Epithelial cell of proximal tubule (primary cell): ENCODE measurements around the gene IGFBPL1. TPM values are rescaled to one million over a fixed set of nuclear protein-coding genes. Genes with fewer than 3 reads are reported as not detected.

Source experiments
- DNase-seq: peaks from one replicate; pipeline ENCODE4 v3.0.0-alpha.2; 2011; ENCODE audit warnings: low read depth
- H3K4me3 ChIP-seq: 2 replicates; pipeline ENCODE4 v1.5.1; 2011; ENCODE audit warnings: low read depth, mild to moderate bottlenecking, low read length
- CTCF ChIP-seq: conservative IDR thresholded peaks from 2 replicates; pipeline ENCODE4 v1.5.1; 2012; ENCODE audit warnings: low read depth, mild to moderate bottlenecking, low read length
- total RNA-seq: library from RNA; depleted of rRNA; stranded (reverse); fragments of >200 nt; gene quantifications from 2 replicates; pipeline ENCODE4 v1.2.3, GENCODE V29; 2015

Gene IGFBPL1
- total RNA-seq, 1 donor from 2014 or later: 8.8 TPM

- no peak for DNase-seq
These were observed 51.3 kb downstream of the IGFBPL1 start for GRCh38 chr9:38372762-38373619.

DNA sequence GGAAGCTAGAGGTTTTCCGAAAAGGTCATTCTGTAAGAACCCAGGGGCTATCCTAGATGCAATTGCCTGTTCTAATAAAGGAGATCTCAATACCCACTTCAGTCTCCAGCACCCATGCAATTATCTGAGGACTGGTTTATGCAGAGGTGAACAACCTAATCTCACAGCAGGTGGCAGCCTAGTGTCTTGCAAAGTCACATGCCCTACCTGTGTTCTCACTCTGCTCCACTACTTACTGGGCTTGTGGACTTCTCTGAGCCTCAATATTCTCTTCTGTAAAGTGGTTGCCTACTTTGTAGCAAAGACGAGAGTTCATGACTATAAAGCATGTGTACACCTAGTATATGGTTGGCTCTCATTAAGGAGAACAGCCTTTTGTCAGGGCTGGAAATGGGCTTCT is 52.8 kb downstream of the IGFBPL1 start:
- no peak for DNase-seq
- peak; percentile 81 for TF ChIP-seq CTCF
- no peak overlapping the region for H3K4me3 ChIP-seq

More at GRCh38 chr9:38372762-38373619, 51.3 kb downstream of the IGFBPL1 start:
- H3K4me3 ChIP-seq: no peak overlapping the region
- no peak for TF ChIP-seq CTCF

- no peak for TF ChIP-seq CTCF
- H3K4me3 ChIP-seq: no peak overlapping the region
- DNase-seq: no peak
These were observed 54.1 kb downstream of the IGFBPL1 start for GRCh38 chr9:38370176-38370575.

- no peak for DNase-seq
- H3K4me3 ChIP-seq: no peak overlapping the region
- no peak for TF ChIP-seq CTCF
These were observed 55.5 kb downstream of the IGFBPL1 start for GRCh38 chr9:38368731-38369130.

DNA sequence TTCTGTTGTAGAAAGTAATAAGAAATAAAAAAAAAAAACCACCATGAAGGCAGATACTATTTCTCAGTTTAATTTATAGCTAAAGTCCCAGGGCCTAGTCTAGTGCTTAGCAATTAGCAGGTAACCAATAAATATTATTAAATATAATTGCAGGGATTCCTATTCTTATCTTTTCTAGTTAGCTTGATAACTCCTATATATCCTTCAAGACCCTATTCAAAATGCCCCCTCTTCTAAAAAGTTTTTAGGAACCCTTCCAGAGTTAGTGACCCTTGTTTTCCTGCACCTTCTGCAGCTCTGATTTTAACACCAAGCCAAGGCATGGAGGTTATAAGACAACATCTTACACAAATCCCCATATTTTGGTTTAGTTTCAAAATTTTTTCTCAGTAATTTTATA is 56.4 kb downstream of the IGFBPL1 start:
- no peak for TF ChIP-seq CTCF
- H3K4me3 ChIP-seq: no peak overlapping the region
- DNase-seq: no peak

DNA sequence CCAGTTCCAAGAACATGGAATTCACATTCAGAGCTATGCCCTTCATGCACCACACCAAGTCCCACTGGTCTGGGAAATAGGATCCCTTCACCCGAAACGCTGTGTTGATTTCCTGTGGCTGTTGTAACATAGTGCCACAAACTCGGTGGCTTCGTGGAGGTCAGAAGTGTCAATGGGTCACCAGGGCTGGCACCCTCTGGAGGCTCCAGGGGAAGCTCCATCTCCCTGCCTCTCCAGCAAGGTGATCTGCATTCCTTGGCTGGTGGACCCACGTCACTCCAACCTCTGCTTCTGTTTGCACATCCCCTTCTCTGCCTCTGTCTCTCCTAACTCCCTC is 60.7 kb downstream of the IGFBPL1 start:
- TF ChIP-seq CTCF: no peak
- DNase-seq: no peak
- H3K4me3 ChIP-seq: no peak overlapping the region
